ENCODE results near the gene STRADA.

The STRADA gene, protein sequence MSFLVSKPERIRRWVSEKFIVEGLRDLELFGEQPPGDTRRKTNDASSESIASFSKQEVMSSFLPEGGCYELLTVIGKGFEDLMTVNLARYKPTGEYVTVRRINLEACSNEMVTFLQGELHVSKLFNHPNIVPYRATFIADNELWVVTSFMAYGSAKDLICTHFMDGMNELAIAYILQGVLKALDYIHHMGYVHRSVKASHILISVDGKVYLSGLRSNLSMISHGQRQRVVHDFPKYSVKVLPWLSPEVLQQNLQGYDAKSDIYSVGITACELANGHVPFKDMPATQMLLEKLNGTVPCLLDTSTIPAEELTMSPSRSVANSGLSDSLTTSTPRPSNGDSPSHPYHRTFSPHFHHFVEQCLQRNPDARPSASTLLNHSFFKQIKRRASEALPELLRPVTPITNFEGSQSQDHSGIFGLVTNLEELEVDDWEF

GRCh38 chr17:63741408-63742173, at the start of gene STRADA:
Gene STRADA (minus strand): TSS chr17:63741799. CDS start chr17:63728369, 13,430 bp downstream.
- no peaks in the 10 kb centered on the region for H3K9me3 Mint-ChIP-seq
- no peaks in the 10 kb centered on the region for H3K27me3 Mint-ChIP-seq (ENCODE audit: low read depth)
- peaks cover 17% of the 10 kb centered on the region for H3K36me3 Mint-ChIP-seq (ENCODE audit: low read depth)
- H3K4me1 Mint-ChIP-seq (ENCODE audit: low read depth): peaks cover 24% of the 10 kb centered on the region
- H3K4me3 Mint-ChIP-seq: peak within 1 kb of the TSS; percentile 99
- H3K27ac Mint-ChIP-seq: peak within 1 kb of the TSS; percentile 93

GRCh38 chr17:63790057-63790456, 48.5 kb upstream of the STRADA start:
- H3K9me3 Mint-ChIP-seq: no peaks in the 10 kb centered on the region
- H3K4me1 Mint-ChIP-seq (ENCODE audit: low read depth): peaks cover 10% of the 10 kb centered on the region
- H3K36me3 Mint-ChIP-seq (ENCODE audit: low read depth): peaks cover 29% of the 10 kb centered on the region
- H3K4me3 Mint-ChIP-seq: no peak overlapping the region
- H3K27ac Mint-ChIP-seq: no peak overlapping the region
- H3K27me3 Mint-ChIP-seq (ENCODE audit: low read depth): no peaks in the 10 kb centered on the region

- H3K27ac Mint-ChIP-seq: no peak overlapping the region
These were observed 45.5 kb upstream of the STRADA start for GRCh38 chr17:63786971-63787711.

DNA sequence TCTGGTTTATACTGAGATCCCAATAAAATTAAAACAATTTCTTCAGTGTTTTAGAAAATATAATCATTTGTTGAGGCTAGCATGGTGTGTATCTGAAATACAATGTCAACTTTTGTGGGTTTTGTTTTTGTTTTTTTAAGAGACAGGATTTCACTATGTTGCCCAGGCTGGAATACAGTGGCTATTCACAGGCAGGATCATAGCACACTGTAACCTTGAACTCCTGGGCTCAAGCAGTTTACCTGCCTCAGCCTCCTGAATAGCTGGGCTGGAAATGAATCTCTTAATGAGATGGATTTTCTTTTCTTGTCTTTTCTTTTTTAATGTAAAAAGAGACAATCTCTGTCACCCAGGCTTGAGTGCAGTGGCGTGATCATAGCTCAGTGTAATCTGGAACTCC, 44.5 kb upstream of the STRADA start:
- H3K4me1 Mint-ChIP-seq (ENCODE audit: low read depth): peaks cover 23% of the 10 kb centered on the region
- H3K4me3 Mint-ChIP-seq: no peak overlapping the region
- H3K9me3 Mint-ChIP-seq: no peaks in the 10 kb centered on the region
- H3K27ac Mint-ChIP-seq: no peak overlapping the region
- H3K36me3 Mint-ChIP-seq (ENCODE audit: low read depth): peaks cover 22% of the 10 kb centered on the region
- H3K27me3 Mint-ChIP-seq (ENCODE audit: low read depth): no peaks in the 10 kb centered on the region

More at GRCh38 chr17:63786971-63787711, 45.5 kb upstream of the STRADA start:
- H3K27me3 Mint-ChIP-seq (ENCODE audit: low read depth): no peaks in the 10 kb centered on the region
- no peaks in the 10 kb centered on the region for H3K9me3 Mint-ChIP-seq
- H3K4me1 Mint-ChIP-seq (ENCODE audit: low read depth): peaks cover 22% of the 10 kb centered on the region
- H3K4me3 Mint-ChIP-seq: no peak overlapping the region
- peaks cover 22% of the 10 kb centered on the region for H3K36me3 Mint-ChIP-seq (ENCODE audit: low read depth)

GRCh38 chr17:63785556-63785955, 44.0 kb upstream of the STRADA start:
- Mint-ChIP-seq H3K36me3 (ENCODE audit: low read depth) (peaks cover 22% of the 10 kb centered on the region), H3K4me3 (no peak overlapping the region), H3K4me1 (ENCODE audit: low read depth) (peaks cover 28% of the 10 kb centered on the region), H3K27me3 (ENCODE audit: low read depth) (no peaks in the 10 kb centered on the region), H3K9me3 (no peaks in the 10 kb centered on the region), H3K27ac (peak overlapping the region; percentile 26)

DNA sequence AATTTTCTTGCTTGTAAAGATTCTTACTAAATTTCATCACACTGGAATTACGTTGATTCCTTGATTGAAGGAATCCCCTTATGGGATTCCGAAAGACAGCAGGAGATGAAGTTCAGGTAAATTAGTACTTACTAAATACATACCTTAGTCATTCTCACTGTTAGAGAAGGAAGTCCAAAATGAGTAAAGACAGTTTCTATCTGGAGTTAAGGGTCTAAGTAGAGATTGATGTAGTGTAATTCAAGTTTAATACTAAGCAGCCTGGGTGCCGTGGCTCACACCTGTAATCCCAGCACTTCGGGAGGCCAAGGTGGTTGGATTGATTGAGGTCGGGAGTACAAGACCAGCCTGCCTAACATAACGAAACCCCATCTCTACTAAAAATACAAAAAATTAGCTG, 41.9 kb upstream of the STRADA start:
- no peaks in the 10 kb centered on the region for H3K9me3 Mint-ChIP-seq
- no peaks in the 10 kb centered on the region for H3K27me3 Mint-ChIP-seq (ENCODE audit: low read depth)
- H3K27ac Mint-ChIP-seq: peak overlapping the region; percentile 49
- H3K36me3 Mint-ChIP-seq (ENCODE audit: low read depth): peaks cover 23% of the 10 kb centered on the region
- H3K4me3 Mint-ChIP-seq: no peak overlapping the region
- H3K4me1 Mint-ChIP-seq (ENCODE audit: low read depth): peaks cover 33% of the 10 kb centered on the region

DNA sequence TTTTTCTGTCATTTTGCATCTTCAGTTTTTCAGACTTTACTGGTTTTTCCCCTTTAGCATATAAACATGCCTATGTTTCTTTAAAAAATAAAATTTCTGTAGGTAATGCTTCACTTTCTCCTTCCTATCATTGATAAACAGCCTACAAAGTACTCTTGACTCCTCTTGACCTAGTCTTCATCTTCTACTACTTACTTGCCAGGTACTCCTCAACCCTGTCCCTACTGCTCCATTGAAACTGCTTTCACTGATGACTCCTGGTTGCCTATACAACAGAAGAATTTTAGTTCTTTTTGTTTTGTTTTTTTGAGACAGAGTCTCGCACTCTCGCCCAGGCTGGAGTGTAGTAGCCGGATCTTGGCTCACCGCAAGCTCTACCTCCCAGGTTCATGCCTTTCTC, 39.3 kb upstream of the STRADA start:
- H3K9me3 Mint-ChIP-seq: no peaks in the 10 kb centered on the region
- H3K27me3 Mint-ChIP-seq (ENCODE audit: low read depth): no peaks in the 10 kb centered on the region
- H3K4me3 Mint-ChIP-seq: no peak overlapping the region
- no peak overlapping the region for H3K27ac Mint-ChIP-seq
- peaks cover 20% of the 10 kb centered on the region for H3K36me3 Mint-ChIP-seq (ENCODE audit: low read depth)
- peaks cover 45% of the 10 kb centered on the region for H3K4me1 Mint-ChIP-seq (ENCODE audit: low read depth)

GRCh38 chr17:63780507-63780906, 38.9 kb upstream of the STRADA start:
- Mint-ChIP-seq H3K4me1 (ENCODE audit: low read depth) (peaks cover 43% of the 10 kb centered on the region), H3K27me3 (ENCODE audit: low read depth) (no peaks in the 10 kb centered on the region), H3K36me3 (ENCODE audit: low read depth) (peaks cover 19% of the 10 kb centered on the region), H3K27ac (no peak overlapping the region), H3K4me3 (no peak overlapping the region), H3K9me3 (no peaks in the 10 kb centered on the region)

DNA sequence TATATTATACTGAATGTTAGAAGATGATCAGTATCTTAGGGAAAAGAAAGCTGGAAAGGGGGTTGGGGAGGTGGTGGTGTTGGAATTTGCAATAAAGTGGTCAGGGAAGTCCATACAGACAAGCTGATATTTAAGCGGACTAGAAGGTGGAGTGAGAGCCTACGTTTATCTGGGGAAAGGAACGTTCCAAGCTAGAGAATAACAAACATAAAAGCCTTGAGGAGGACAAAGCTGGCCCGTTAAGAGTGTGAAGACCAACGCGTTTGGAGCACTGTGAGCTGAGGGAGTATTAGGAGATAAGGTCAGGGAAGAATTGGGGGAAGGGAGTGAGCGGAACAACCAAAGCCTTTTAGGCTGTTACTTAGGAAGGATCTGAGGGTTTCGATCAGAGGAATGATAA, 33.8 kb upstream of the STRADA start:
- H3K27ac Mint-ChIP-seq: no peak overlapping the region
- peak overlapping the region; percentile 96 for H3K4me3 Mint-ChIP-seq
- peaks cover 39% of the 10 kb centered on the region for H3K4me1 Mint-ChIP-seq (ENCODE audit: low read depth)
- H3K36me3 Mint-ChIP-seq (ENCODE audit: low read depth): peaks cover 24% of the 10 kb centered on the region
- no peaks in the 10 kb centered on the region for H3K27me3 Mint-ChIP-seq (ENCODE audit: low read depth)
- H3K9me3 Mint-ChIP-seq: no peaks in the 10 kb centered on the region

DNA sequence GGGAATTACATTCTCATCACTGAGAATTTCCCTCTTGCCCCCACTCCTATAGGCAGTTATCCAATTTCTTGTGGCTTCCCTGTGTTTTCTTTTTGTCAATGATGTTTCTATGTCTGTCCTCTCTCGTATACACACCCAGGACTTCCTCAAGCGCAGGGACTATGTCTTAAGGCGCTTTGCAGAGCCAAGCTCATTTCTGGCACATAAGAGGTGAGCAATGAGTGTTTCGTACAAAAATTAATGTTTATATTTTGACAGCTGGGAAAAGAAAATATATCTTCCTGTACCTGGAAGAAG, 33.3 kb upstream of the STRADA start:
- Mint-ChIP-seq H3K36me3 (ENCODE audit: low read depth) (peaks cover 24% of the 10 kb centered on the region), H3K27ac (peak overlapping the region; percentile 100), H3K4me3 (peak overlapping the region; percentile 96), H3K4me1 (ENCODE audit: low read depth) (peaks cover 39% of the 10 kb centered on the region), H3K27me3 (ENCODE audit: low read depth) (no peaks in the 10 kb centered on the region), H3K9me3 (no peaks in the 10 kb centered on the region)

DNA sequence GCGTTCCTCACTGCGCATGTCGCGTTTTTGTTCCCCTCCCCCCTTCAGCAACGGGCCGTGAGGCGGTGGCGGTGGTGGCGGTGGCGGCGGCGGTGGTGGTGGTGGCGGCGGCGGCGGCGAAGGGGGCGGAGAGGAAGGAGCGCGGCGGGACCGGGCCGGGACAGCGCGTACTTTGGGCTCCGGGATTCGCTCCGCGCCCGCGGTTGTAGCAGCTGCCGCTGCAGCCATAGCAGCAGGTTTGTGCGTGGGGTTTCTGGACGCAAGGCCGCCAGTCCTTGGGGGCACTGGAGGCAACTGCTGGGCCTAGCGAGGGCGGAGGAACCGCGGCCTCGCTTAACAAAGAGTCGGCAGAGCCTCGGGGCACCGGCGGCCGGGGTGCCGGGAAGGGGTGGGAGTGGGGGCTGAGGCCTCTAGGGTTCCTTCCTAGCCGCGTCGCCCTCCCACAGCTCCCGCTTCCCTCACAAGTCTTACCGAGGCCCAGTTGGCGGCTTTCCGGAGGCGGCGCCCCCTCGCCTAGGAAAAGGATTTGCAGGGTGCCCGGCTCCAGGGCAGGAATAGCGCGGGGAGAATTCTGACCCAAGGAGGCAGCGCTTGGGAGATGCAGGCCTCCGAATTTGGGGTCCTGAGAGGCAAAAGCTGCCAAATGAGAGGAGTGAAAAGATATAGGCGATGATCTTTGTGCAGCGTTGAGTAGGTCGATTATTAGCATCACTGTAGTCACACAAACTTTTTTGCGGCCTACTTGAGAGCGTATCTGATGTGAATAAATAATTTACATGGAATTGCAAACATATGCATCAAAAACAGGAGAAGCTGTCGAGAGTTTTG, 32.8 kb upstream of the STRADA start, which contains the start of gene DDX42:
Gene DDX42, plus strand, starts transcription at position 30 of the 828 bp plus-strand sequence. CDS start 12,880 bp downstream, outside the sequence.
- Mint-ChIP-seq H3K4me3 (peak within 1 kb of the TSS; percentile 96), H3K4me1 (ENCODE audit: low read depth) (peaks cover 36% of the 10 kb centered on the region), H3K27me3 (ENCODE audit: low read depth) (no peaks in the 10 kb centered on the region), H3K27ac (peak within 1 kb of the TSS; percentile 100), H3K9me3 (no peaks in the 10 kb centered on the region), H3K36me3 (ENCODE audit: low read depth) (peaks cover 20% of the 10 kb centered on the region)

DNA sequence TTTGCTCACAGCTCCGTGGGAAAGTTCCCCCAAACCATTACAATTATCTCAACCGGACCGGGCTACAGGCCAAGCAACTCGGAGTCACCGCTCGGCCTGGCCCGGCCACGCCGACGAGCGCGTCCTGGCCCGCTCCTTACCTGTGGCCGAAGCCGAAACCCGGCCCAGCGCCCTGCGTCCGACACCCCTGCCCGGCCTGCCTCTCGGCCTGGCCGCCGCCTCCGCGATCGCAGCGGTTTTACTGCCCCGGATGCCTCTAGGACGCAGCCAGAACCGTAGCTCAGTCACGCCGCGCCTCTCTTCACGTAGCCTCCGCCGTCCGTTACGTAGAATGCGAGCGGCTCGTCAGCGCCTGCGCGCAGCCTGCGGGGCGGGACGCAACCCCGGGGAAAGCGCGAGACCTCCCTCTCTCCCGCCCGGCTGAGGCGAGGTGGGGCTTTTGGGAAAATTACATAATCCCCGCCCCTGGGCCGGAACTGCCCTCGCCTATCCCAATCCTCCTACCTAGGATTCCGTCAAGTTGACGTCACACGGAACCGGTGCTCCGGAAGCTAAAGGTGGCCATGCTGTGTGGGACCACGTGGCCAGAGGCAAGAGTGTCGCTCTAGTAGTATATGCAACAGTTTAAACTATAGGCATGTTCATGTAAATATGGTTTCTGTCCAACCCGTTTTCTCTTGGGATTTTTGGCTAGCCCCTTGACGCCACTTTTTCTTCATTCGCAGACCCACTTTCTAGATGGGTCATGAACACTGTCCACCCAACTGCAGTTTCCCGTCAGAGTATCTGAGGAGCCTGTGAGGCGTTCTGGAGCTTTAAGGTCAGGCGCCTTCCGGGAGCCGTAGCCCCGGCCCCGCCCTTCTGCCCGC, 31.9 kb upstream of the STRADA start, which contains the start of gene CCDC47:
Gene CCDC47, minus strand, starts transcription at position 326 of the 869 bp plus-strand sequence. CDS start 7,422 bp downstream, outside the sequence.
- Mint-ChIP-seq H3K4me1 (ENCODE audit: low read depth) (peaks cover 39% of the 10 kb centered on the region), H3K27me3 (ENCODE audit: low read depth) (no peaks in the 10 kb centered on the region), H3K27ac (peak within 1 kb of the TSS; percentile 100), H3K36me3 (ENCODE audit: low read depth) (peaks cover 19% of the 10 kb centered on the region), H3K4me3 (peak within 1 kb of the TSS; percentile 96), H3K9me3 (no peaks in the 10 kb centered on the region)

DNA sequence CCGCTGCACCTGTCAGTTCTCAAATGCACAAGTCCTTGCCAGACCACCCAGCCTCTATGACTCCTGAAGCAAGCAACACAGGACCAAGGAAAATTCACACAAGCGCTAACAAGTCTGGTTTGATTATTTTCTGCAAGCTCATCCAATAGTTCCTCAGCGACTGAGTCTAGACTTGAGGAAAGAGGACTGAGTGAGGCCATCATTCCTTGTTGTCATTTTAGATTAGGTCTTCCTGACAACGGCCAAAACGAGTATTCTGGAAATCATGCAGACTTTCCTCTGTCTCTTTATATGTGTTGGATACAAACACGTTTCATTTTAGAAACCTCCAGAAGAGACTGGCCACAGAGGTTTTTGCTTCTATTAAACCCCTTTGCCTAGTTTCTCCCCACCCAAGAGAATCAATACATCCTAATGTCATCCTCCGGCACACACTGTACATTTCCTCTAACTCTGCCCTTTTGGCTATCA, 31.2 kb upstream of the STRADA start:
- Mint-ChIP-seq H3K36me3 (ENCODE audit: low read depth) (peaks cover 19% of the 10 kb centered on the region), H3K9me3 (no peaks in the 10 kb centered on the region), H3K27me3 (ENCODE audit: low read depth) (no peaks in the 10 kb centered on the region), H3K4me3 (peak overlapping the region; percentile 96), H3K27ac (peak overlapping the region; percentile 100), H3K4me1 (ENCODE audit: low read depth) (peaks cover 40% of the 10 kb centered on the region)
